ENCODE results near the gene SOST.

SOST gene

GRCh38 chr17:43767053-43767712, 8.6 kb upstream of the SOST start:
- H3K27me3 ChIP-seq (ENCODE audit: control insufficient read depth, insufficient read depth, low read length): no peaks in the 10 kb centered on the region
- H3K79me2 ChIP-seq: no peaks in the 10 kb centered on the region
- no peak overlapping the region for H3K4me3 ChIP-seq (ENCODE audit: low read depth, low read length)
- H3K9ac ChIP-seq: no peak overlapping the region
- H3K4me2 ChIP-seq (ENCODE audit: low read length): no peak overlapping the region
- H3K36me3 ChIP-seq (ENCODE audit: control insufficient read depth, insufficient read depth, low read length): no peaks in the 10 kb centered on the region
- TF ChIP-seq CTCF (IDR thresholded peaks at IDR 0.05): no peak
- no peak overlapping the region for H2AFZ ChIP-seq
- H3K9me3 ChIP-seq (ENCODE audit: control insufficient read depth, low read length): no peaks in the 10 kb centered on the region
- H3K4me1 ChIP-seq: no peaks in the 10 kb centered on the region
- no peak overlapping the region for H3K27ac ChIP-seq

GRCh38 chr17:43766413-43767052, 7.9 kb upstream of the SOST start:
- Histone ChIP-seq H3K36me3 (ENCODE audit: control insufficient read depth, insufficient read depth, low read length) (no peaks in the 10 kb centered on the region), H2AFZ (no peak overlapping the region)
- peak; percentile 78 for TF ChIP-seq CTCF (IDR thresholded peaks at IDR 0.05)

GRCh38 chr17:43760254-43760852, 1.8 kb upstream of the SOST start:
- H3K4me3 ChIP-seq (ENCODE audit: low read depth, low read length): no peak overlapping the region
- peak; percentile 99 for TF ChIP-seq CTCF (IDR thresholded peaks at IDR 0.05)
- H3K4me1 ChIP-seq: no peaks in the 10 kb centered on the region
- H3K4me2 ChIP-seq (ENCODE audit: low read length): no peak overlapping the region
- H3K9me3 ChIP-seq (ENCODE audit: control insufficient read depth, low read length): no peaks in the 10 kb centered on the region
- no peaks in the 10 kb centered on the region for H3K79me2 ChIP-seq
- H3K27ac ChIP-seq: no peak overlapping the region
- H3K27me3 ChIP-seq (ENCODE audit: control insufficient read depth, insufficient read depth, low read length): no peaks in the 10 kb centered on the region
- H2AFZ ChIP-seq: no peak overlapping the region
- no peaks in the 10 kb centered on the region for H3K36me3 ChIP-seq (ENCODE audit: control insufficient read depth, insufficient read depth, low read length)
- H3K9ac ChIP-seq: no peak overlapping the region

More at GRCh38 chr17:43766413-43767052, 7.9 kb upstream of the SOST start:
- no peak overlapping the region for H3K4me2 ChIP-seq (ENCODE audit: low read length)
- no peak overlapping the region for H3K4me3 ChIP-seq (ENCODE audit: low read depth, low read length)
- no peaks in the 10 kb centered on the region for H3K27me3 ChIP-seq (ENCODE audit: control insufficient read depth, insufficient read depth, low read length)
- no peak overlapping the region for H3K27ac ChIP-seq
- H3K4me1 ChIP-seq: no peaks in the 10 kb centered on the region
- no peaks in the 10 kb centered on the region for H3K9me3 ChIP-seq (ENCODE audit: control insufficient read depth, low read length)
- H3K79me2 ChIP-seq: no peaks in the 10 kb centered on the region
- H3K9ac ChIP-seq: no peak overlapping the region

DNA sequence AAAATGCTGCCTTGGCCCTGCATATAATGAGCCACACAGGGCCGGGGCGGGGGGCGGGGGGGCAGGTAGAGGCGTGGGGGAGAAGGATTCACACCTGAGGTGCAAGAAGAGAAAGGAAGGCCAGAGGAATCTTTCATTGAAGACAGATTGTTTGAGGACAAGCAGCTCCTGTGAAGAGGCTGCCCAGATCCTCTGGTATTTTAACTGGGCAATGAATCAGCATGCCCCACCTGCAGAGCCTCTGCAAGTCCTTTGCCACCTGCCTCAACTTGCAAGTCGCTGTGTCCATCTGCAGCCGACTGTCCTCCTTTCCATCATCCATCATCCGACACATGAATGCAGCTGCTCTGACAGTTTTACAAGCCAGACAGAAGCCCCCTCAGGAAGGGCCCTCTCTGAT, 1.2 kb upstream of the SOST start:
- Histone ChIP-seq H3K9ac (no peak overlapping the region), H3K4me3 (ENCODE audit: low read depth, low read length) (no peak overlapping the region), H3K9me3 (ENCODE audit: control insufficient read depth, low read length) (no peaks in the 10 kb centered on the region), H2AFZ (no peak overlapping the region), H3K4me1 (no peaks in the 10 kb centered on the region), H3K27ac (no peak overlapping the region), H3K79me2 (no peaks in the 10 kb centered on the region), H3K36me3 (ENCODE audit: control insufficient read depth, insufficient read depth, low read length) (no peaks in the 10 kb centered on the region), H3K27me3 (ENCODE audit: control insufficient read depth, insufficient read depth, low read length) (no peaks in the 10 kb centered on the region), H3K4me2 (ENCODE audit: low read length) (no peak overlapping the region)
- TF ChIP-seq CTCF (IDR thresholded peaks at IDR 0.05): no peak

Data from parathyroid adenoma (tissue), 2 donors.